Measurements from ENCODE around the gene CNGA1. TPM values are rescaled to one million over a fixed set of nuclear protein-coding genes. Genes with fewer than 3 reads are reported as not detected.

The CNGA1 gene
- total and polyA plus RNA-seq, 2 donors = 0.14 to 1.1 TPM

DNA sequence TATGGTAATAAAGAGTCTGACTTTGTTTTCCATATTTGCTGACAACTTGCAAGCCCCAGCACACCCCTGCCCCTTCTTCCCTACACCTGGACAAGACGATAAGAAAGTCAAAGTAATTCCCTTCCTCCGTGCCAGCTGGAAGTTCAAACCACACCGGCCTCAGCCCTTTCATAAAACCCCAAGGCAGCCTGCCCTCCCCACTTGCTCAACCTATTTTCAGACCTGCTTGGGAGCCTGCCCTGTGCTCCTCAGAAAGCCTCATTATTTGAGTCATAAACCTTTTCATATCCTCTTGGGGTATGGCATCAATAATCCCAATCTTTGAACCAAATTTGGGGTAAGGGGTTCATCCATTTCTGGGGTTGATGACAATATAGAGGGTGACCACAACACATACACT, 29.6 kb upstream of the CNGA1 start:
- H3K4me1 ChIP-seq (ENCODE audit: control insufficient read depth in 2 of 2, insufficient read depth in 2 of 2, low read length in 2 of 2) = peaks cover 12 to 18% of the 10 kb centered on the region in 2 donors
- H3K4me3 ChIP-seq (ENCODE audit: low read length in 2 of 2) = no peak overlapping the region
- H3K27ac ChIP-seq (ENCODE audit: low read depth in 1 of 2, low read length in 1 of 2) = no peak overlapping the region
- no peaks in the 10 kb centered on the region for H3K27me3 ChIP-seq (ENCODE audit: control insufficient read depth in 2 of 2, insufficient read depth in 1 of 2, low read length in 1 of 2)
- H3K9me3 ChIP-seq (ENCODE audit: control insufficient read depth in 2 of 2, insufficient read depth in 1 of 2, low read length in 1 of 2) = no peaks in the 10 kb centered on the region
- H3K36me3 ChIP-seq (ENCODE audit: control insufficient read depth in 2 of 2, insufficient read depth in 2 of 2, low read length in 1 of 2) = no peaks in the 10 kb centered on the region
- WGBS = 17% methylated on average over 3 of the region's 3 CpGs
- no peak for DNase-seq (ENCODE audit: low read depth in 6 of 9, low spot score in 9 of 9)

- H3K36me3 ChIP-seq (ENCODE audit: control insufficient read depth in 2 of 2, insufficient read depth in 2 of 2, low read length in 1 of 2) = no peaks in the 10 kb centered on the region
- H3K27ac ChIP-seq (ENCODE audit: low read depth in 1 of 2, low read length in 1 of 2) = no peak overlapping the region
- WGBS = 61% methylated on average over 2 of the region's 2 CpGs
- H3K4me3 ChIP-seq (ENCODE audit: low read length in 2 of 2) = no peak overlapping the region
- peaks cover 12 to 18% of the 10 kb centered on the region in 2 donors for H3K4me1 ChIP-seq (ENCODE audit: control insufficient read depth in 2 of 2, insufficient read depth in 2 of 2, low read length in 2 of 2)
- no peaks in the 10 kb centered on the region for H3K9me3 ChIP-seq (ENCODE audit: control insufficient read depth in 2 of 2, insufficient read depth in 1 of 2, low read length in 1 of 2)
- no peak for DNase-seq (ENCODE audit: low read depth in 6 of 9, low spot score in 9 of 9)
- no peaks in the 10 kb centered on the region for H3K27me3 ChIP-seq (ENCODE audit: control insufficient read depth in 2 of 2, insufficient read depth in 1 of 2, low read length in 1 of 2)
Observed at GRCh38 chr4:48044298-48044697, 27.8 kb upstream of the CNGA1 start.

GRCh38 chr4:48043504-48043903, 27.0 kb upstream of the CNGA1 start:
- H3K27me3 ChIP-seq (ENCODE audit: control insufficient read depth in 2 of 2, insufficient read depth in 1 of 2, low read length in 1 of 2) = no peaks in the 10 kb centered on the region
- peaks cover 12 to 18% of the 10 kb centered on the region in 2 donors for H3K4me1 ChIP-seq (ENCODE audit: control insufficient read depth in 2 of 2, insufficient read depth in 2 of 2, low read length in 2 of 2)
- H3K27ac ChIP-seq (ENCODE audit: low read depth in 1 of 2, low read length in 1 of 2) = no peak overlapping the region
- 94% methylated on average over 2 of the region's 2 CpGs for WGBS
- H3K4me3 ChIP-seq (ENCODE audit: low read length in 2 of 2) = no peak overlapping the region
- H3K36me3 ChIP-seq (ENCODE audit: control insufficient read depth in 2 of 2, insufficient read depth in 2 of 2, low read length in 1 of 2) = no peaks in the 10 kb centered on the region
- H3K9me3 ChIP-seq (ENCODE audit: control insufficient read depth in 2 of 2, insufficient read depth in 1 of 2, low read length in 1 of 2) = no peaks in the 10 kb centered on the region
- no peak for DNase-seq (ENCODE audit: low read depth in 6 of 9, low spot score in 9 of 9)

GRCh38 chr4:48042979-48043461, 26.5 kb upstream of the CNGA1 start:
- Histone ChIP-seq H3K36me3 (ENCODE audit: control insufficient read depth in 2 of 2, insufficient read depth in 2 of 2, low read length in 1 of 2) (no peaks in the 10 kb centered on the region), H3K27me3 (ENCODE audit: control insufficient read depth in 2 of 2, insufficient read depth in 1 of 2, low read length in 1 of 2) (no peaks in the 10 kb centered on the region), H3K4me1 (ENCODE audit: control insufficient read depth in 2 of 2, insufficient read depth in 2 of 2, low read length in 2 of 2) (peaks cover 12 to 17% of the 10 kb centered on the region in 2 donors), H3K9me3 (ENCODE audit: control insufficient read depth in 2 of 2, insufficient read depth in 1 of 2, low read length in 1 of 2) (no peaks in the 10 kb centered on the region), H3K27ac (ENCODE audit: low read depth in 1 of 2, low read length in 1 of 2) (no peak overlapping the region), H3K4me3 (ENCODE audit: low read length in 2 of 2) (no peak overlapping the region)
- DNase-seq (ENCODE audit: low read depth in 6 of 9, low spot score in 9 of 9) = no peak
- WGBS = 76% methylated on average over 3 of the region's 3 CpGs

GRCh38 chr4:48041535-48042137, 25.2 kb upstream of the CNGA1 start:
- no peaks in the 10 kb centered on the region for H3K36me3 ChIP-seq (ENCODE audit: control insufficient read depth in 2 of 2, insufficient read depth in 2 of 2, low read length in 1 of 2)
- no peaks in the 10 kb centered on the region for H3K27me3 ChIP-seq (ENCODE audit: control insufficient read depth in 2 of 2, insufficient read depth in 1 of 2, low read length in 1 of 2)
- peaks cover 3 to 4% of the 10 kb centered on the region in 2 donors for H3K4me1 ChIP-seq (ENCODE audit: control insufficient read depth in 2 of 2, insufficient read depth in 2 of 2, low read length in 2 of 2)
- WGBS = 85% methylated on average over 4 of the region's 4 CpGs
- DNase-seq (ENCODE audit: low read depth in 6 of 9, low spot score in 9 of 9) = no peak
- H3K9me3 ChIP-seq (ENCODE audit: control insufficient read depth in 2 of 2, insufficient read depth in 1 of 2, low read length in 1 of 2) = no peaks in the 10 kb centered on the region
- no peak overlapping the region for H3K4me3 ChIP-seq (ENCODE audit: low read length in 2 of 2)
- no peak overlapping the region for H3K27ac ChIP-seq (ENCODE audit: low read depth in 1 of 2, low read length in 1 of 2)

GRCh38 chr4:48039561-48039960, 23.1 kb upstream of the CNGA1 start:
- DNase-seq (ENCODE audit: low read depth in 6 of 9, low spot score in 9 of 9) = no peak

GRCh38 chr4:48038666-48039065, 22.2 kb upstream of the CNGA1 start:
- DNase-seq (ENCODE audit: low read depth in 6 of 9, low spot score in 9 of 9) = no peak
- Histone ChIP-seq H3K9me3 (ENCODE audit: control insufficient read depth in 2 of 2, insufficient read depth in 1 of 2, low read length in 1 of 2) (no peaks in the 10 kb centered on the region), H3K36me3 (ENCODE audit: control insufficient read depth in 2 of 2, insufficient read depth in 2 of 2, low read length in 1 of 2) (no peaks in the 10 kb centered on the region), H3K4me3 (ENCODE audit: low read length in 2 of 2) (no peak overlapping the region), H3K27me3 (ENCODE audit: control insufficient read depth in 2 of 2, insufficient read depth in 1 of 2, low read length in 1 of 2) (no peaks in the 10 kb centered on the region), H3K27ac (ENCODE audit: low read depth in 1 of 2, low read length in 1 of 2) (no peak overlapping the region), H3K4me1 (ENCODE audit: control insufficient read depth in 2 of 2, insufficient read depth in 2 of 2, low read length in 2 of 2) (peaks cover 0 to 4% of the 10 kb centered on the region in 2 donors)
- 49% methylated on average over 2 of the region's 2 CpGs for WGBS

More at GRCh38 chr4:48039561-48039960, 23.1 kb upstream of the CNGA1 start:
- Histone ChIP-seq H3K9me3 (ENCODE audit: control insufficient read depth in 2 of 2, insufficient read depth in 1 of 2, low read length in 1 of 2) (no peaks in the 10 kb centered on the region), H3K27me3 (ENCODE audit: control insufficient read depth in 2 of 2, insufficient read depth in 1 of 2, low read length in 1 of 2) (no peaks in the 10 kb centered on the region), H3K4me1 (ENCODE audit: control insufficient read depth in 2 of 2, insufficient read depth in 2 of 2, low read length in 2 of 2) (peaks cover 0 to 4% of the 10 kb centered on the region in 2 donors), H3K4me3 (ENCODE audit: low read length in 2 of 2) (no peak overlapping the region), H3K27ac (ENCODE audit: low read depth in 1 of 2, low read length in 1 of 2) (no peak overlapping the region), H3K36me3 (ENCODE audit: control insufficient read depth in 2 of 2, insufficient read depth in 2 of 2, low read length in 1 of 2) (no peaks in the 10 kb centered on the region)

DNA sequence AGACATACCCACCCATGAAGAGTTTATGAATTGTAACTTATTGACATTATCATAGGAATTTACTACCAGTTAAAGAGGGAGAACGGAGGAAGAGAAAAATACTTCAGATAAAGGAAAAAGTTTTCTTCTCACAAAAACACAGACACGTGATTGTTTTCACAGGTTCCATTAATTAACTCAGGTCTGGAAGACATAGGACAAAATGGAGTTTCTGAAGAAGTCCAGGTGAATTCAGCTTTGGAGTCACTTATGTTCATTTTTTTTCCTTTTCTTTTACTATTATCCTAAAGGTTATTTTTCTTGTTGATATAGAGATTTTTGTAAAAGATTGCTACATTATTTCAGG, 20.6 kb upstream of the CNGA1 start:
- Histone ChIP-seq H3K27ac (ENCODE audit: low read depth in 1 of 2, low read length in 1 of 2) (no peak overlapping the region), H3K4me1 (ENCODE audit: control insufficient read depth in 2 of 2, insufficient read depth in 2 of 2, low read length in 2 of 2) (peaks cover 0 to 4% of the 10 kb centered on the region in 2 donors), H3K9me3 (ENCODE audit: control insufficient read depth in 2 of 2, insufficient read depth in 1 of 2, low read length in 1 of 2) (no peaks in the 10 kb centered on the region), H3K4me3 (ENCODE audit: low read length in 2 of 2) (no peak overlapping the region), H3K36me3 (ENCODE audit: control insufficient read depth in 2 of 2, insufficient read depth in 2 of 2, low read length in 1 of 2) (no peaks in the 10 kb centered on the region), H3K27me3 (ENCODE audit: control insufficient read depth in 2 of 2, insufficient read depth in 1 of 2, low read length in 1 of 2) (no peaks in the 10 kb centered on the region)
- 71% methylated on average over 2 of the region's 2 CpGs for WGBS
- no peak for DNase-seq (ENCODE audit: low read depth in 6 of 9, low spot score in 9 of 9)

GRCh38 chr4:48035952-48036351, 19.5 kb upstream of the CNGA1 start:
- H3K36me3 ChIP-seq (ENCODE audit: control insufficient read depth in 2 of 2, insufficient read depth in 2 of 2, low read length in 1 of 2) = no peaks in the 10 kb centered on the region
- peaks cover 0 to 4% of the 10 kb centered on the region in 2 donors for H3K4me1 ChIP-seq (ENCODE audit: control insufficient read depth in 2 of 2, insufficient read depth in 2 of 2, low read length in 2 of 2)
- H3K9me3 ChIP-seq (ENCODE audit: control insufficient read depth in 2 of 2, insufficient read depth in 1 of 2, low read length in 1 of 2) = no peaks in the 10 kb centered on the region
- no peak for DNase-seq (ENCODE audit: low read depth in 6 of 9, low spot score in 9 of 9)
- no peak overlapping the region for H3K4me3 ChIP-seq (ENCODE audit: low read length in 2 of 2)
- 96% methylated on average over 3 of the region's 3 CpGs for WGBS
- no peaks in the 10 kb centered on the region for H3K27me3 ChIP-seq (ENCODE audit: control insufficient read depth in 2 of 2, insufficient read depth in 1 of 2, low read length in 1 of 2)
- no peak overlapping the region for H3K27ac ChIP-seq (ENCODE audit: low read depth in 1 of 2, low read length in 1 of 2)

All from thymus (tissue), 11 donors.